Left hindlimb (tissue), 1 donor: ENCODE results near the gene CYB5D1.
"Not testable (repeated sequence)": the region's sequence is repeated elsewhere in the genome, so short reads cannot be mapped to it uniquely, and the experiment has no call there.

Experiments used
- DNase-seq: peaks from one replicate; pipeline ENCODE4 v3.0.0-alpha.2; 2018

Gene CYB5D1

GRCh38 chr17:7857713-7858521 is at the start of gene CYB5D1:
Gene CYB5D1, plus strand, starts transcription at chr17:7858003. Its CDS starts 132 bp downstream, at chr17:7858135.
- peak; percentile 93 for DNase-seq

GRCh38 chr17:7809086-7809790 is 48.6 kb upstream of the CYB5D1 start:
- DNase-seq: no peak

DNA sequence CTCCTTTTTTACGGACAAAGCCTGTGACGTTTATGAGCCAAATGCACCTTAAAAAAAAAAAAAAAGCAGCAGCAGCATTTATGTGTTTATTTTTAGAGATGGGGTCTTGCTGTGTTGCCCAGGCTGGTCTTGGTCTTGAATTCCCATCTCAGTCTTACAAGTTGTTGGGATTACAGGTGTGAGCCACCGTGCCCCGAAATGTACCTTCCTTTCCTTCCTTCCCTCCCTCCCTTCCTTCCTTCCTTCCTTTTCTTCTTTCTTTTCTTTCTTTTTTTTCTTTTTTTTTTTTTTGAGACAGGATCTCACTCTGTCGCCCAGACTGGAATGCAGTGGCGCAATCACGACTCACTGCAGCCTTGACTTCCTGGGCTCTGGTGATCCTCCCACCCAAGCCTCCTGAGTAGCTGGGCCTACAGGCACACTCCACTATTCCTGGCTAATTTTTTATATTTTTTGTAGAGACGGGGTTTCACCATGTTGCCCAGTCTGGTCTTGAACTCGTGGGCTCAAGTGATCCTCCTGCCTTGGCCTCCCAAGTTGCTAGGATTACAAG is 47.9 kb upstream of the CYB5D1 start:
- not testable (repeated sequence) for DNase-seq

- DNase-seq: no peak
Measured at GRCh38 chr17:7811251-7811650, 46.6 kb upstream of the CYB5D1 start.

DNA sequence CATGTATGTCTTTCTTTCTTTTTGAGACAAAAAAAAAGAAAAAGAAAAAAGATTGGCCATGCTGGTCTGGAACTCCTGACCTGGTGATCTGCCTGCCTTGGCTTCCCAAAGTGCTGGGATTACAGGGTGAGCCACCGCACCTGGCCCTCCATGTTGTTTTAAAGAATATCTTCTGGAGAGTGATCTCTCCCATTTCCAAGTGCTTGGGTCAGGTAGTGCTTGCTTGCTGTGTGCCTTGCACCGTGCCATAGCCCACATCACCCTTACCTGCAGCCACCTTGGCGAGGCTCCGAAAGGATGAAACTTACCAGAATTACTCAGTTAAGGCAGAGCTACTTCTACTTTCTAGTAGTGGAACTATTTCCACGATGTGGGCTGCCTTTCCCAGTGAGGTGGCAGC is 42.8 kb upstream of the CYB5D1 start:
- DNase-seq: no peak

DNA sequence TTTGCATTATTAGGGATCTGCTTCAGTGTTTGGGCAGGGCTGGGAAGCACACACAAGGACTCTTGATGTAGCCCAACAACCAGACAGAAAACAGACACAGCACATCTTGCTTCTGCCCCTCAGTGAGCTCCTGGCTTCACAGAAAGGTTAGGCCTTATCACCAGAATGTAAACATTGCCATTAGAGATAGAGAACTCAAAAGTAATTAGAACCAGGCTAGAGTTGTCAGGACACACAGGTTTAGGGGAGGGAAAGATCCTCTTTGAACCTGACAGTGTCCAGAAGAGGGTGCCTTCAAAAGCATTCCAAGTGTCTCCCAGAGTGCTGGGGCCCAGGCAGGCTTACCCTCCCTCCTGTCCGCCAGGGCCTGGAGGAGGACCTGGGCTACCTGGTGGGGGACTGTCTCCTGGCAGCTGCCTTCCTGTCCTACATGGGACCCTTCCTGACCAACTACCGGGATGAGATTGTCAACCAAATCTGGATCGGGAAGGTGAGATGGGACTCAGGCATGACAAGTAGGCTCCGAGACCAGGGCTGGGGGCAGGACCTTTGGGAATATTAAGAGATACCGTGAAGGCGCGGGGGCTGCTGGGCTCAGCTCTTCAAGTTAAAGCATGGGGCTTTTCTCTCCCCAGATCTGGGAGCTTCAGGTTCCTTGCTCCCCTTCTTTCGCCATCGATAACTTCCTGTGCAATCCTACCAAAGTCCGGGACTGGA is 40.7 kb upstream of the CYB5D1 start:
- no peak for DNase-seq

DNA sequence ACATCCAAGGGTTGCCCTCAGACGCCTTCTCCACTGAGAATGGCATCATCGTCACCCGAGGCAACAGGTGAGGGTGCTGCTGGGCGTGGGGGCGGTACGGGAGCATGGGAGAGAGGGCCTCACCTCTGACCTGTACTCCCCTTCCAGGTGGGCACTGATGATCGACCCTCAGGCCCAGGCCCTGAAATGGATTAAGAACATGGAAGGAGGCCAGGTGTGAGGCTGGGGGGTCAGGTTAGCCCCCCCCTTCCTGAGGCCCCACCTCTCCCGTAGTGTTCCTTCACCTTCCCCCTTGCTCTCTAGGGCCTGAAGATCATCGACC is 40.2 kb upstream of the CYB5D1 start:
- DNase-seq: no peak

DNA sequence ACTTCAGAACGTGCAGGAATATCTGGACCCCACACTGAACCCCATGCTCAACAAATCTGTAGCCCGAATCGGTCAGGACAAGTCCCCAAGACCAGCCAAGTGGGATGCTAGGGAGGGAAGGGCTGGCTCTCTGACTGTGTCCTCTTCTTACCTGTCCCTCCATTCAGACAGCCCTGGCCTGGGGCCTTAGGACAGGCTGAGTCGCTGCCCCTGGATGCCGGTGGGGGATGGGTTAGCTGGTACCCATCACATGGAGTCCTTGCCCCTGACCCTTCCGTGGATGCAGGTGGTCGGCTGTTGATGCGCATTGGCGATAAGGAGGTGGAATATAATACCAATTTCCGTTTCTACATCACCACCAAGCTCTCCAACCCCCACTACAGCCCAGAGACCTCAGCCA is 39.8 kb upstream of the CYB5D1 start:
- DNase-seq: no peak

GRCh38 chr17:7818746-7819645 is 38.8 kb upstream of the CYB5D1 start:
- DNase-seq: no peak

DNA sequence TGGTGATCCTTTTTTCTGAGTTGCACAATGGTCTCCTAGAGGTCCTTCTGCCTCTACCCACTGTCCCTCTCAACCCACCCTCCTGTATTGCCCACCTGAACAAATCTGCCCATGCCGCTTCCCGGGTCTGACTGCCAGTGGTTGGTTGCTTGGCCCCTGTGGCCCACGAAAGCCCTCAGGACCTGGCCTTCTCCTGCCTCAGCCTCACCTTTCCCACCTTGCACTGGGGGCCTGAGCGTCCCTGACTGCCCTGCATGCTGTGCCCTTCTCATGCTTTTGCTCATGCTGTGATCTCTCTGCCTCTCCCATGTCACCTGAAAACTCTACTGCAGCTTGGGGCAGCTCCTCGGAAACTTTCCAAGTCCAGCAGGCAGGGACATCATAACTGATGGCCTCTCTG is 37.6 kb upstream of the CYB5D1 start:
- no peak for DNase-seq

- DNase-seq: no peak
Measured at GRCh38 chr17:7822126-7822525, 35.7 kb upstream of the CYB5D1 start.

DNA sequence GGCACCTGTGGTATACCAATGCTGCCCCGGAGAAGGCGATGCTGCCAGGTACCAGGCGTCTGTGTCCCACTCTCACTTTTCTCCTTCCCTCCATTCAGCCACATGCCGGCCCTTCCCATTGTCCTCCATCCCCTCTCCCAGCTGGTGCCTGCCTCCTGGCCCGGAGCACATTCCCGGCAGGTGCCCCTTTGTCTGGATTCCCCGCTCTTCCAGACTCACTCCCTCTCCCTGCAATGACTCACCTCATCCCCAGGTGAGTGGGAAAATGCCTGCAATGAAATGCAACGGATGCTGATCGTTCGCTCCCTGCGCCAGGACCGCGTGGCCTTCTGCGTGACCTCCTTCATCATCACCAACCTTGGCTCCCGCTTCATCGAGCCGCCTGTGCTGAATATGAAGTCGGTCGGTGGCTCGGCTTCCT is 34.2 kb upstream of the CYB5D1 start:
- DNase-seq: no peak

- DNase-seq: no peak
Measured at GRCh38 chr17:7824021-7824924, 33.5 kb upstream of the CYB5D1 start.

DNA sequence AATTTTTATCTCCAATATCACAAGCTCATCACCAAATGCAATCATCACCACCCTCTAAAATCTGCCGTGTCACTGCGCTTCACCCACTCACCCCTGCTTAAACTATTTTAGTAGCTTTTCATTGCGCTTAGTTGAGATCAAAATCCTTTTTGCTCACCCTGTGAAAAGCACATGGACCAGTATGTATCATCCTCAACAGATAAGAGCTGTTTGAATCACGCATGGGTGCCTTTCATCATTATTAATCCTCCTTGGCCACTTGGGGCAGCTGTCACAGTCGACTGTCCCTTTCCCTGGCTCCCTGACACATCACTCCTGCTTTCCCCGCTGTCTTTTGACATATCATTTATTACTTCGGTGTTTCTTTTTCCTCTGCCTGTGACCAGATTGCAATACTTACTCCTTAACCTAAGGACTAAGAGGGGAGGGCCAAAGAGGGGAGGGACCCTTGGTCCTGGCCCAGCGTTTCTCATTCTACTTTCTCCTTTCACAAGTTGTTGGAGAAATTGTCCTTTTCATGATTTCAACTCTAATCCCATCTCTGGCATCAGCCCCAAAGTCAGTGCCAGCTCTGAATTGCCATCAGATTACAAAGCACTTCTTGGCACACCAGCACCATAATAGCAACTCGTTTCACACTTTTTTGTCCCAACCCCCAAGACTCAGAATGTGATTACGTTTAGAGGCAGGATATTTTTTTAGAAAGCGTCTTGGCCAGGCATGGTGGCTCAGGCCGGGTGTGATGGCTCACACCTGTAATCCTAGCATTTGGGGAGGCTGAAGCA is 32.4 kb upstream of the CYB5D1 start:
- no peak for DNase-seq

GRCh38 chr17:7830616-7831015 is 27.2 kb upstream of the CYB5D1 start:
- no peak for DNase-seq

- no peak for DNase-seq
Measured at GRCh38 chr17:7831233-7831632, 26.6 kb upstream of the CYB5D1 start.

- DNase-seq: no peak
Measured at GRCh38 chr17:7832431-7832830, 25.4 kb upstream of the CYB5D1 start.

DNA sequence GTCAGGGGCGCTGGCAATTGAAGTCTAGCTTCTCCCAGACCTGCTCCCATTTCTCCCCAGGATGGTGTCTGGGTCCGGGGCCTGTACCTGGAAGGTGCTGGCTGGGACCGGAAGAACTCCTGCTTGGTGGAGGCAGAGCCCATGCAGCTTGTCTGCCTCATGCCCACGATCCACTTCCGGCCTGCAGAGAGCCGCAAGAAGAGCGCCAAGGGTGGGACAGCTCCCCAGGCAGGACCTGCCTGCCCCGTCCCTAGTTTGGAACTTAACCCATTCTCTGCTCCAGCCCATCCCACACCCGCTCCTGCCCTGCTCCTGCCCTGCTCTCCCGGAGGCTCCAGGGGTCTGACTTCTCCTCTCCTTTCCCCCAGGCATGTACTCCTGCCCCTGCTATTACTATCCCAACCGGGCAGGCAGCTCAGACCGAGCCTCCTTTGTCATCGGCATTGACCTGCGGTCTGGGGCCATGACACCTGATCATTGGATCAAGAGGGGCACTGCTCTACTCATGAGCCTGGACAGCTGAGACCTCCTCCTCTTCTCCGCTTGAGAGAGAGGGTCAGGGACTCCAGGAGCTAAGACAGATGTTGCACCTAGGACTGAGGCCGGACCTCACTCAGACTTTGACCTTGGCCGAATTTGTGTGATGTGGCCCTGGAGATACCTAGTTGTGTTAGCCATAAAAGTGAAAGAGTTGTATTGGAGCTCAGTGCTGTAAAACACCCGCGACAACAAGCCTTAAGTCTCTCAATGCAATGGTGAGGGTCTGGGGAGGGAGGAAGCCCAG is 24.6 kb upstream of the CYB5D1 start:
- DNase-seq: no peak

DNA sequence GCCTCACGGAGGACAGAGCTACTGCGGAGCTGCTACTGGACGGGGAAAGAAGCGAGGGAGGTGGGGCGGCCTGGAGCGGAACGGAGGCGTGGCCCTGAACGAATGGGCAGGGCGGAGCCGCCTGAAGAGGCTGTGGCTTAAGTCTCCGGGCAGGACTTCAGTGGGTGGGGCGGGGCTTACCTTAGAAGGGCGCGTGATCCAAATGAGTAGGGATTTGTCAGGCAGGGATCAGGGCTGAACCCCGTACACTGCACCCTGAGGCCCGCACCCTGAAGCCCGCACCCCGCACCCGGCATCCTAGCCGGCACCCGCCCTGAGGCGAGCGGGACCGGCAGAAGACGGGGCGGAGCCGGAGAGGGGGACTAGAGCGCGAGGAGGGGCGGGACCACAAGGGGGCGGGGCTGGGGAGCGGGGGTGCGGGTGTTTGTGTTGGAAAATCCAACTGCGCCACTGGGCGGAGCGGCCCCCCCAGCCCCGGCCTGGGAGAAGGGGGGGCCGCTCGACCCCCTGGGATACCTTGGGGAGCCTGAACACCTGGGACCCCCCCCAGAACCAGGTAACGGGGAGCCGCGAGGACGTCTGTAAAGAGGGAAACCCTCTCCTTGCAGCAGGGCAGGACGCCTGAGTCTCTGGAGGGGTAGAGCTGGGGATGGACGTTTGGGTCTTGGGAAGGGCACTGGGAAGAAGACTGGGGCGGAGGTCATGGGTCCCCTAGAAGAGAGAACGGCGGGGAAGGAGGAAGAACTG is 23.8 kb upstream of the CYB5D1 start, which contains the start of gene KDM6B:
Gene KDM6B, plus strand, starts transcription at position 423 of the 747 bp plus-strand sequence. CDS start 11,338 bp downstream, outside the sequence.
- peak; percentile 93 for DNase-seq
